ENCODE results near the gene TENT5C.

- no peak for TF ChIP-seq CTCF (IDR thresholded peaks at IDR 0.05 in 2 of 3, conservative IDR thresholded peaks at IDR 0.05 in 1 of 3; ENCODE audit: control insufficient read depth in 2 of 3, extremely low read depth in 1 of 3, insufficient read depth in 1 of 3, low read depth in 3 of 3, low read length in 3 of 3)
- no peak for TF ChIP-seq RELA (IDR thresholded peaks at IDR 0.05; ENCODE audit: borderline replicate concordance, partially characterized antibody)
- no peak for TF ChIP-seq EP300 (IDR thresholded peaks at IDR 0.05; ENCODE audit: borderline replicate concordance in 1 of 2, control insufficient read depth in 1 of 2, low read depth in 2 of 2, low read length in 2 of 2)
- TF ChIP-seq ELK1 (IDR thresholded peaks at IDR 0.05; ENCODE audit: low read depth, low read length), result no peak
- no peak for TF ChIP-seq EED (IDR thresholded peaks at IDR 0.05; ENCODE audit: low read depth)
- TF ChIP-seq CBX3 (IDR thresholded peaks at IDR 0.05; ENCODE audit: borderline replicate concordance, low read depth), result no peak
- TF ChIP-seq RAD21 (IDR thresholded peaks at IDR 0.05; ENCODE audit: insufficient read depth, low read depth, low read length), result no peak
- TF ChIP-seq SMC3 (IDR thresholded peaks at IDR 0.05; ENCODE audit: borderline replicate concordance, low read length), result no peak
- TF ChIP-seq NFYA (IDR thresholded peaks at IDR 0.05; ENCODE audit: borderline replicate concordance, low read depth, low read length), result no peak
- TF ChIP-seq NR2C2 (IDR thresholded peaks at IDR 0.05; ENCODE audit: borderline replicate concordance, control insufficient read depth, insufficient read length, low read depth), result no peak
- no peak for TF ChIP-seq POLR2AphosphoS5 (IDR thresholded peaks at IDR 0.05; ENCODE audit: low read length)
- TF ChIP-seq POLR2A (IDR thresholded peaks at IDR 0.05; ENCODE audit: low read depth, low read length), result no peak
- TF ChIP-seq SUZ12 (IDR thresholded peaks at IDR 0.05; ENCODE audit: unreplicated experiment), result no peak
- no peak for TF ChIP-seq CEBPB (IDR thresholded peaks at IDR 0.05; ENCODE audit: borderline replicate concordance in 1 of 2, low read depth in 2 of 2, low read length in 2 of 2)
These were observed 51.2 kb downstream of the TENT5C start for GRCh38 chr1:117657031-117657430.

Measured in GM12878 (cell line).